ENCODE results near the gene FKBP1B. TPM values are rescaled to one million over a fixed set of nuclear protein-coding genes. Genes with fewer than 3 reads are reported as not detected.

Gene FKBP1B
- total RNA-seq, 2 experiments from 2014 or later = 0.47 TPM; not detected in 1

- H3K4me1 ChIP-seq (ENCODE audit: insufficient read depth, low read length) = peaks cover 19% of the 10 kb centered on the region
- Mint-ChIP-seq H3K4me1 (ENCODE audit: low read depth) (peaks cover 21% of the 10 kb centered on the region), H3K4me3 (peak within 1 kb of the TSS; percentile 91), H3K36me3 (ENCODE audit: low read depth) (peaks cover 35% of the 10 kb centered on the region), H3K27ac (peak within 1 kb of the TSS; percentile 82), H3K27me3 (no peaks in the 10 kb centered on the region), H3K9me3 (no peaks in the 10 kb centered on the region)
- peak; percentile 94 for TF ChIP-seq CTCF (IDR thresholded peaks at IDR 0.05)
- intact Hi-C loops (cut with DNase I, micrococcal nuclease) = loop anchor here (1.0 to 2.0 kb wide), 4 partner anchors 96 to 260 kb away; partner anchors contain the start of gene ATAD2B (in 2 of the 2)
- H3K27me3 ChIP-seq (ENCODE audit: control insufficient read depth in 1 of 2, insufficient read depth in 2 of 2, low read length in 2 of 2) = no peaks in the 10 kb centered on the region
- ChIA-PET CTCF (interaction anchor here (0.5 to 3.1 kb wide), 32 partner anchors 8 to 718 kb away, joined by 3 to 51 read pairs (median 4); partner anchors contain the start of genes ATAD2B, SF3B6, UBXN2A and WDCP), POLR2A (interaction anchor here (0.6 to 3.1 kb wide), 9 partner anchors 8 to 709 kb away, joined by 3 to 33 read pairs (median 6); partner anchors contain the start of genes ATAD2B, CENPO, FAM228B and ITSN2)
- DNase-seq (peak; percentile 57 to 91 (median 78)), ATAC-seq (ENCODE audit: poor library complexity) (peak; percentile 88)
- H3K36me3 ChIP-seq (ENCODE audit: insufficient read depth, low read length) = peaks cover 15% of the 10 kb centered on the region
- H3K4me3 ChIP-seq (ENCODE audit: low read length) = peak within 1 kb of the TSS; percentile 61
- peak within 1 kb of the TSS in 1 of 2 donors; percentile 5 for H3K27ac ChIP-seq (ENCODE audit: low read depth in 1 of 2, low read length in 2 of 2)
- H3K9me3 ChIP-seq (ENCODE audit: control insufficient read depth in 1 of 2, insufficient read depth in 1 of 2, low read length in 2 of 2) = no peaks in the 10 kb centered on the region
Observed at GRCh38 chr2:24084386-24085199, 35.1 kb downstream of the FKBP1B start, which contains the start of gene TP53I3. TP53I3 (minus strand) TSS chr2:24084834; CDS start chr2:24084326, 508 bp downstream.

GRCh38 chr2:24085200-24085489 lies 35.6 kb downstream of the FKBP1B start:
- Histone ChIP-seq H3K9me3 (ENCODE audit: control insufficient read depth in 1 of 2, insufficient read depth in 1 of 2, low read length in 2 of 2) (no peaks in the 10 kb centered on the region), H3K36me3 (ENCODE audit: insufficient read depth, low read length) (peaks cover 15% of the 10 kb centered on the region), H3K27ac (ENCODE audit: low read depth in 1 of 2, low read length in 2 of 2) (no peak overlapping the region), H3K4me3 (ENCODE audit: low read length) (peak overlapping the region; percentile 61), H3K4me1 (ENCODE audit: insufficient read depth, low read length) (peaks cover 19% of the 10 kb centered on the region), H3K27me3 (ENCODE audit: control insufficient read depth in 1 of 2, insufficient read depth in 2 of 2, low read length in 2 of 2) (no peaks in the 10 kb centered on the region)
- no peak for DNase-seq
- CTCF ChIA-PET = interaction anchor here (1.0 to 3.1 kb wide), 6 partner anchors 9 to 261 kb away, joined by 4 to 51 read pairs (median 12); partner anchors contain the start of genes ATAD2B, SF3B6 and WDCP
- intact Hi-C loops (cut with DNase I, micrococcal nuclease) = loop anchor here (2.0 kb wide), 1 partner anchor 158 kb away; the partner anchor contains the start of gene ATAD2B (in 2 of the 2)
- Mint-ChIP-seq H3K27me3 (no peaks in the 10 kb centered on the region), H3K4me3 (peak overlapping the region; percentile 57), H3K36me3 (ENCODE audit: low read depth) (peaks cover 35% of the 10 kb centered on the region), H3K9me3 (no peaks in the 10 kb centered on the region), H3K27ac (peak overlapping the region; percentile 49), H3K4me1 (ENCODE audit: low read depth) (peaks cover 21% of the 10 kb centered on the region)
- ATAC-seq (ENCODE audit: poor library complexity) = no peak
- TF ChIP-seq CTCF (IDR thresholded peaks at IDR 0.05) = no peak
- POLR2A ChIA-PET = interaction anchor here (1.9 to 3.1 kb wide), 4 partner anchors 9 to 260 kb away, joined by 7 to 33 read pairs (median 10); partner anchors contain the start of genes ATAD2B, SF3B6 and WDCP

- no peak overlapping the region for H3K4me3 ChIP-seq (ENCODE audit: low read length)
- no peak overlapping the region for H3K27ac ChIP-seq (ENCODE audit: low read depth in 1 of 2, low read length in 2 of 2)
- no peaks in the 10 kb centered on the region for H3K9me3 ChIP-seq (ENCODE audit: control insufficient read depth in 1 of 2, insufficient read depth in 1 of 2, low read length in 2 of 2)
- H3K27me3 Mint-ChIP-seq = no peaks in the 10 kb centered on the region
- intact Hi-C loops (cut with DNase I, micrococcal nuclease) = no loop called here
- H3K36me3 ChIP-seq (ENCODE audit: insufficient read depth, low read length) = peaks cover 10% of the 10 kb centered on the region
- peaks cover 21% of the 10 kb centered on the region for H3K4me1 Mint-ChIP-seq (ENCODE audit: low read depth)
- no peak for ATAC-seq (ENCODE audit: poor library complexity)
- peak overlapping the region; percentile 48 for H3K4me3 Mint-ChIP-seq
- H3K27ac Mint-ChIP-seq = no peak overlapping the region
- TF ChIP-seq CTCF (IDR thresholded peaks at IDR 0.05) = no peak
- no peak for DNase-seq
- no peaks in the 10 kb centered on the region for H3K27me3 ChIP-seq (ENCODE audit: control insufficient read depth in 1 of 2, insufficient read depth in 2 of 2, low read length in 2 of 2)
- ChIA-PET CTCF (no interaction called here), POLR2A (no interaction called here)
- H3K36me3 Mint-ChIP-seq (ENCODE audit: low read depth) = peaks cover 36% of the 10 kb centered on the region
- no peaks in the 10 kb centered on the region for H3K9me3 Mint-ChIP-seq
- H3K4me1 ChIP-seq (ENCODE audit: insufficient read depth, low read length) = peaks cover 19% of the 10 kb centered on the region
Observed at GRCh38 chr2:24086241-24086640, 36.7 kb downstream of the FKBP1B start.
